Lower leg skin (tissue), 3 donors: ENCODE measurements around the gene ZNF705A.
"Not testable (repeated sequence)": the region's sequence is repeated elsewhere in the genome, so short reads cannot be mapped to it uniquely, and the experiment has no call there.

Experiments used
- POLR2A ChIP-seq, 2 donors: fragments of 450-650 bp; IDR thresholded peaks; one replicate each; pipeline ENCODE4 v1.6.1; 2016 to 2017; ENCODE audit warnings: antibody characterized with exemption in 2 of 2, mild to moderate bottlenecking in 1 of 2, moderate library complexity in 1 of 2
- TF ChIP-seq, protein P1 (sequence below), 3 donors: fragments of 450-650 bp; IDR thresholded peaks; one replicate each; pipeline ENCODE4 v1.5.1; 2016; ENCODE audit warnings: antibody characterized with exemption in 3 of 3, mild to moderate bottlenecking in 3 of 3, moderate library complexity in 2 of 3

DNA sequence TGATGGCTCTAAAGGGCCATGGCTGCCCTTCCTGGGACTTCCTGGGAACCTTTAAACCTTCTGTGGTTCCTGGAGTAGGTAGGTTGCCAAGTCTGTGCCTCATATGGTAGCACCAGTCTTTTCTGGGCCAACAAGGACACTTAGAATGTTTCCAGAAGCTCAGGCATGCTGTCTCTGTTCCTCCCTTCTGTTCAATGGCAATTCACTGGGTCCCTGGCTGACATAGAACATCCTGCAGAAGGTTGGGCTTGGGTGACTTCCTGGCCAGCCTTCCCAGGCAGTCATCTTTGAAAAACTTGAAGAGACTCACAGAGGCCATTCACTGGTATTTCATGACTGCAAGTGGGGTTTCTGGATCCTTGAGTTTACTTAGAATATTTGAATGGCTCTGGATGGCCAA, 24.5 kb downstream of the ZNF705A start:
- TF ChIP-seq, protein P1, sequence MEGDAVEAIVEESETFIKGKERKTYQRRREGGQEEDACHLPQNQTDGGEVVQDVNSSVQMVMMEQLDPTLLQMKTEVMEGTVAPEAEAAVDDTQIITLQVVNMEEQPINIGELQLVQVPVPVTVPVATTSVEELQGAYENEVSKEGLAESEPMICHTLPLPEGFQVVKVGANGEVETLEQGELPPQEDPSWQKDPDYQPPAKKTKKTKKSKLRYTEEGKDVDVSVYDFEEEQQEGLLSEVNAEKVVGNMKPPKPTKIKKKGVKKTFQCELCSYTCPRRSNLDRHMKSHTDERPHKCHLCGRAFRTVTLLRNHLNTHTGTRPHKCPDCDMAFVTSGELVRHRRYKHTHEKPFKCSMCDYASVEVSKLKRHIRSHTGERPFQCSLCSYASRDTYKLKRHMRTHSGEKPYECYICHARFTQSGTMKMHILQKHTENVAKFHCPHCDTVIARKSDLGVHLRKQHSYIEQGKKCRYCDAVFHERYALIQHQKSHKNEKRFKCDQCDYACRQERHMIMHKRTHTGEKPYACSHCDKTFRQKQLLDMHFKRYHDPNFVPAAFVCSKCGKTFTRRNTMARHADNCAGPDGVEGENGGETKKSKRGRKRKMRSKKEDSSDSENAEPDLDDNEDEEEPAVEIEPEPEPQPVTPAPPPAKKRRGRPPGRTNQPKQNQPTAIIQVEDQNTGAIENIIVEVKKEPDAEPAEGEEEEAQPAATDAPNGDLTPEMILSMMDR (IDR thresholded peaks at IDR 0.05) = not testable (repeated sequence)
- TF ChIP-seq POLR2A (IDR thresholded peaks at IDR 0.05) = not testable (repeated sequence)
